SK-N-SH (cell line): ENCODE data around the gene MOK.

Experiments
- CTCF ChIP-seq: fragments of 200-600 bp; sonication (generic); IDR thresholded peaks from 2 replicates; pipeline ENCODE4 v1.6.1; 2017; ENCODE audit warnings: antibody characterized with exemption, mild to moderate bottlenecking, moderate library complexity
- EP300 ChIP-seq, 2 experiments: IDR thresholded peaks; 2 replicates each; pipeline versions ENCODE4 v1.4.0 to v1.6.1; 2012; ENCODE audit warnings: borderline replicate concordance in 1 of 2, low read depth in 1 of 2, low read length in 1 of 2
- FOXM1 ChIP-seq: IDR thresholded peaks from 2 replicates; pipeline ENCODE4 v1.4.0; 2012; ENCODE audit warnings: low read depth, mild to moderate bottlenecking
- GABPA ChIP-seq: IDR thresholded peaks from 2 replicates; pipeline ENCODE4 v1.4.0; 2012; ENCODE audit warnings: low read depth, mild to moderate bottlenecking
- JUND ChIP-seq: IDR thresholded peaks from 2 replicates; pipeline ENCODE4 v1.4.0; 2012
- MAX ChIP-seq: IDR thresholded peaks from 2 replicates; pipeline ENCODE4 v1.4.0; 2012; ENCODE audit warnings: low read depth
- NFIC ChIP-seq: IDR thresholded peaks from 2 replicates; pipeline ENCODE4 v1.4.0; 2012; ENCODE audit warnings: borderline replicate concordance
- POLR2AphosphoS5 ChIP-seq: IDR thresholded peaks from 2 replicates; pipeline ENCODE4 v1.6.1; 2012; ENCODE audit warnings: low read depth, low read length
- RFX5 ChIP-seq: IDR thresholded peaks from 2 replicates; pipeline ENCODE4 v1.6.1; 2012; ENCODE audit warnings: mild to moderate bottlenecking, improper control_type of control experiment, low read length
- SMC3 ChIP-seq: IDR thresholded peaks from 2 replicates; pipeline ENCODE4 v1.6.1; 2012; ENCODE audit warnings: low read depth, low read length, improper control_type of control experiment
- TF ChIP-seq, protein P1 (sequence below): IDR thresholded peaks from 2 replicates; pipeline ENCODE4 v1.6.1; 2012; ENCODE audit warnings: mild to moderate bottlenecking, low read depth, low read length, moderate library complexity
- TF ChIP-seq, protein P2 (sequence below): IDR thresholded peaks from 2 replicates; pipeline ENCODE4 v1.4.0; 2012; ENCODE audit warnings: low read depth, borderline replicate concordance
- TF ChIP-seq, protein P3 (sequence below): fragments of 150-350 bp; IDR thresholded peaks from 2 replicates; pipeline ENCODE4 v1.6.1; 2016; ENCODE audit warnings: mild to moderate bottlenecking, low read depth, low read length

- TF ChIP-seq, protein P1, sequence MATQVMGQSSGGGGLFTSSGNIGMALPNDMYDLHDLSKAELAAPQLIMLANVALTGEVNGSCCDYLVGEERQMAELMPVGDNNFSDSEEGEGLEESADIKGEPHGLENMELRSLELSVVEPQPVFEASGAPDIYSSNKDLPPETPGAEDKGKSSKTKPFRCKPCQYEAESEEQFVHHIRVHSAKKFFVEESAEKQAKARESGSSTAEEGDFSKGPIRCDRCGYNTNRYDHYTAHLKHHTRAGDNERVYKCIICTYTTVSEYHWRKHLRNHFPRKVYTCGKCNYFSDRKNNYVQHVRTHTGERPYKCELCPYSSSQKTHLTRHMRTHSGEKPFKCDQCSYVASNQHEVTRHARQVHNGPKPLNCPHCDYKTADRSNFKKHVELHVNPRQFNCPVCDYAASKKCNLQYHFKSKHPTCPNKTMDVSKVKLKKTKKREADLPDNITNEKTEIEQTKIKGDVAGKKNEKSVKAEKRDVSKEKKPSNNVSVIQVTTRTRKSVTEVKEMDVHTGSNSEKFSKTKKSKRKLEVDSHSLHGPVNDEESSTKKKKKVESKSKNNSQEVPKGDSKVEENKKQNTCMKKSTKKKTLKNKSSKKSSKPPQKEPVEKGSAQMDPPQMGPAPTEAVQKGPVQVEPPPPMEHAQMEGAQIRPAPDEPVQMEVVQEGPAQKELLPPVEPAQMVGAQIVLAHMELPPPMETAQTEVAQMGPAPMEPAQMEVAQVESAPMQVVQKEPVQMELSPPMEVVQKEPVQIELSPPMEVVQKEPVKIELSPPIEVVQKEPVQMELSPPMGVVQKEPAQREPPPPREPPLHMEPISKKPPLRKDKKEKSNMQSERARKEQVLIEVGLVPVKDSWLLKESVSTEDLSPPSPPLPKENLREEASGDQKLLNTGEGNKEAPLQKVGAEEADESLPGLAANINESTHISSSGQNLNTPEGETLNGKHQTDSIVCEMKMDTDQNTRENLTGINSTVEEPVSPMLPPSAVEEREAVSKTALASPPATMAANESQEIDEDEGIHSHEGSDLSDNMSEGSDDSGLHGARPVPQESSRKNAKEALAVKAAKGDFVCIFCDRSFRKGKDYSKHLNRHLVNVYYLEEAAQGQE = no peak
- no peak for TF ChIP-seq POLR2AphosphoS5
- TF ChIP-seq RFX5 = no peak
- no peak for TF ChIP-seq CTCF
- no peak for TF ChIP-seq FOXM1
- no peak for TF ChIP-seq EP300 (IDR thresholded peaks at IDR 0.05; ENCODE audit: borderline replicate concordance in 1 of 2, low read depth in 1 of 2, low read length in 1 of 2)
- no peak for TF ChIP-seq MAX
- TF ChIP-seq GABPA = no peak
- TF ChIP-seq JUND = no peak
- no peak for TF ChIP-seq SMC3
- TF ChIP-seq, protein P2, sequence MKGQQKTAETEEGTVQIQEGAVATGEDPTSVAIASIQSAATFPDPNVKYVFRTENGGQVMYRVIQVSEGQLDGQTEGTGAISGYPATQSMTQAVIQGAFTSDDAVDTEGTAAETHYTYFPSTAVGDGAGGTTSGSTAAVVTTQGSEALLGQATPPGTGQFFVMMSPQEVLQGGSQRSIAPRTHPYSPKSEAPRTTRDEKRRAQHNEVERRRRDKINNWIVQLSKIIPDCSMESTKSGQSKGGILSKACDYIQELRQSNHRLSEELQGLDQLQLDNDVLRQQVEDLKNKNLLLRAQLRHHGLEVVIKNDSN = no peak
- TF ChIP-seq NFIC = no peak
- TF ChIP-seq, protein P3, sequence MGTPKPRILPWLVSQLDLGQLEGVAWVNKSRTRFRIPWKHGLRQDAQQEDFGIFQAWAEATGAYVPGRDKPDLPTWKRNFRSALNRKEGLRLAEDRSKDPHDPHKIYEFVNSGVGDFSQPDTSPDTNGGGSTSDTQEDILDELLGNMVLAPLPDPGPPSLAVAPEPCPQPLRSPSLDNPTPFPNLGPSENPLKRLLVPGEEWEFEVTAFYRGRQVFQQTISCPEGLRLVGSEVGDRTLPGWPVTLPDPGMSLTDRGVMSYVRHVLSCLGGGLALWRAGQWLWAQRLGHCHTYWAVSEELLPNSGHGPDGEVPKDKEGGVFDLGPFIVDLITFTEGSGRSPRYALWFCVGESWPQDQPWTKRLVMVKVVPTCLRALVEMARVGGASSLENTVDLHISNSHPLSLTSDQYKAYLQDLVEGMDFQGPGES = no peak
Observed at GRCh38 chr14:102232348-102232625, 72.7 kb downstream of the MOK start.
